ENCODE data around the gene SND1. TPM values are rescaled to one million over a fixed set of nuclear protein-coding genes. Genes with fewer than 3 reads are reported as not detected.

The SND1 gene
- total and polyA plus RNA-seq, 10 of the 15 experiments (the other 5 are each of a cell fraction or from before 2014, with no cell fraction given) = 52.4 to 270 (median 146) TPM

DNA sequence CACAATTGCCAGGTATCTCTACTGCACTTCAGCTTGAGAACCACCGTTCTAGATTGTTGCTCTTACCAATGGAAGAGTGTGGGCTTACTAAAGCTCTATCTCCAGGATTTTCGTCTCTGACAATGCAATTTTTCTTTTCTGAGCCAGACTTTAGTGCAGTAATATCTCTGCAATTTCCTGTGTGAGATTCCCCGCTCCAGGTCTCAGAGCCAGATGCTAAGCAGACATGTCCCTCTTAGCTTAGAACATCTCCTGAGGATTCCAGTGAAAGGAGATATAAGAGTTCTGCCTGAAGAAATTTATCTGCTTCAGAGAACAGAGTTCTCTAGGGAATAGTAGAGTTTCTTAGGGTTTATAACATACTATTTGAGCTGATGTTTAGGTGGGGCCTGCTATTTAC, 82.0 kb downstream of the SND1 start (continued):
- TF ChIP-seq ZNF687 (IDR thresholded peaks at IDR 0.05) = no peak
- TF ChIP-seq MEF2A (IDR thresholded peaks at IDR 0.05; ENCODE audit: insufficient read depth, low read depth, low read length) = no peak
- no peak for TF ChIP-seq CUX1 (IDR thresholded peaks at IDR 0.05; ENCODE audit: insufficient replicate concordance, low read depth, low read length)
- TF ChIP-seq CHD2 (IDR thresholded peaks at IDR 0.05; ENCODE audit: borderline replicate concordance, low read depth, low read length) = no peak
- no peak for TF ChIP-seq STAT1 (conservative IDR thresholded peaks at IDR 0.05)
- no peak for TF ChIP-seq HDAC6 (IDR thresholded peaks at IDR 0.05; ENCODE audit: unreplicated experiment)
- no peak for TF ChIP-seq TCF3 (IDR thresholded peaks at IDR 0.05; ENCODE audit: borderline replicate concordance, insufficient read depth, low read depth, low read length)
- no peak for TF ChIP-seq CHD4 (IDR thresholded peaks at IDR 0.05)

Data from GM12878 (cell line).